HG02973 (cell line): ENCODE data around the gene AKAP5.

Experiments used
- ATAC-seq: cut with Tn5 transposase; IDR thresholded peaks from one replicate; pipeline ENCODE4 v1.9.1; 2021; ENCODE audit warnings: moderate library complexity; ENCODE audit not compliant: unreplicated experiment

Gene AKAP5

GRCh38 chr14:64522591-64523355, 57.5 kb downstream of the AKAP5 start:
- no peak for ATAC-seq
